ENCODE data around the gene MEX3D. TPM values are rescaled to one million over a fixed set of nuclear protein-coding genes. Genes with fewer than 3 reads are reported as not detected.

Gene MEX3D
- total and polyA plus RNA-seq, 5 experiments from 2014 or later, result 0.08 to 4.4 (median 3.0) TPM; not detected in 2

GRCh38 chr19:1509602-1510441, 58.3 kb downstream of the MEX3D start:
- H3K27ac Mint-ChIP-seq, result peak overlapping the region in 3 of 10 donors; percentile 60 to 88 (median 65)
- H3K4me1 Mint-ChIP-seq, result peaks cover 11 to 37% (median 20%) of the 10 kb centered on the region in 4 donors
- no peaks in the 10 kb centered on the region for H3K36me3 Mint-ChIP-seq
- H3K9me3 Mint-ChIP-seq, result no peaks in the 10 kb centered on the region
- DNase-seq, result no peak
- no peak for ATAC-seq
- POLR2A ChIA-PET, result no interaction called here
- H3K27me3 Mint-ChIP-seq, result peaks cover 0 to 16% (median 7%) of the 10 kb centered on the region in 5 donors
- peak overlapping the region in 4 of 10 donors; percentile 0 to 55 (median 31) for H3K4me3 Mint-ChIP-seq

GRCh38 chr19:1508507-1508856, 59.6 kb downstream of the MEX3D start:
- POLR2A ChIA-PET, result no interaction called here
- Mint-ChIP-seq H3K27ac (peak overlapping the region in 4 of 10 donors; percentile 29 to 79 (median 64)), H3K9me3 (no peaks in the 10 kb centered on the region), H3K27me3 (peaks cover 0 to 20% (median 2%) of the 10 kb centered on the region in 5 donors), H3K36me3 (peaks cover 0 to 2% (median 0%) of the 10 kb centered on the region in 3 donors), H3K4me3 (peak overlapping the region in 9 of 10 donors; percentile 13 to 93 (median 56)), H3K4me1 (peaks cover 10 to 39% (median 22%) of the 10 kb centered on the region in 4 donors)
- ATAC-seq (no peak), DNase-seq (no peak)

GRCh38 chr19:1507763-1508506, 60.2 kb downstream of the MEX3D start:
- DNase-seq (peak; percentile 86 to 97 (median 94)), ATAC-seq (peak; percentile 90 to 95)
- H3K27ac Mint-ChIP-seq, result peak overlapping the region; percentile 77 to 97 (median 95)
- H3K4me1 Mint-ChIP-seq, result peaks cover 11 to 44% (median 23%) of the 10 kb centered on the region in 4 donors
- POLR2A ChIA-PET, result no interaction called here
- peak overlapping the region; percentile 78 to 93 (median 88) for H3K4me3 Mint-ChIP-seq
- H3K9me3 Mint-ChIP-seq, result no peaks in the 10 kb centered on the region
- H3K27me3 Mint-ChIP-seq, result peaks cover 0 to 20% (median 2%) of the 10 kb centered on the region in 5 donors
- H3K36me3 Mint-ChIP-seq, result peaks cover 0 to 2% (median 0%) of the 10 kb centered on the region in 3 donors

GRCh38 chr19:1507192-1507660, 60.9 kb downstream of the MEX3D start:
- ATAC-seq (no peak), DNase-seq (no peak)
- Mint-ChIP-seq H3K36me3 (peaks cover 0 to 2% (median 0%) of the 10 kb centered on the region in 3 donors), H3K4me3 (peak overlapping the region in 6 of 10 donors; percentile 6 to 91 (median 86)), H3K27me3 (peaks cover 0 to 20% (median 2%) of the 10 kb centered on the region in 5 donors), H3K9me3 (no peaks in the 10 kb centered on the region), H3K4me1 (peaks cover 11 to 39% (median 21%) of the 10 kb centered on the region in 4 donors), H3K27ac (peak overlapping the region in 9 of 10 donors; percentile 77 to 97 (median 96))
- POLR2A ChIA-PET, result no interaction called here

GRCh38 chr19:1505991-1506881, 61.9 kb downstream of the MEX3D start:
- Mint-ChIP-seq H3K27me3 (peaks cover 0 to 20% (median 2%) of the 10 kb centered on the region in 5 donors), H3K27ac (peak overlapping the region in 6 of 10 donors; percentile 30 to 94 (median 68)), H3K36me3 (peaks cover 0 to 2% (median 0%) of the 10 kb centered on the region in 3 donors), H3K9me3 (no peaks in the 10 kb centered on the region), H3K4me3 (peak overlapping the region in 3 of 10 donors; percentile 34 to 45 (median 42)), H3K4me1 (peaks cover 11 to 36% (median 20%) of the 10 kb centered on the region in 4 donors)
- POLR2A ChIA-PET, result interaction anchor here (0.9 kb wide), 1 partner anchor 15 kb away, joined by 3 read pairs; the partner anchor contains the start of gene REEP6
- ATAC-seq, result no peak
- DNase-seq, result no peak

GRCh38 chr19:1505012-1505411, 63.1 kb downstream of the MEX3D start:
- Mint-ChIP-seq H3K36me3 (peaks cover 0 to 2% (median 0%) of the 10 kb centered on the region in 3 donors), H3K4me1 (peaks cover 10 to 30% (median 16%) of the 10 kb centered on the region in 4 donors), H3K27ac (no peak overlapping the region), H3K9me3 (no peaks in the 10 kb centered on the region), H3K27me3 (peaks cover 0 to 19% (median 2%) of the 10 kb centered on the region in 5 donors), H3K4me3 (no peak overlapping the region)
- DNase-seq (no peak), ATAC-seq (no peak)
- POLR2A ChIA-PET, result no interaction called here

Other genes with a start within 250 kb of the MEX3D start
- gene NDUFS7, start 184.4 kb downstream of the MEX3D start, total RNA-seq, result 10 to 100 TPM; 65.3 to 74.3 TPM
- 100 to 1,000 TPM; 211 to 233 (median 215) TPM for gene NDUFS7, start 184.4 kb downstream of the MEX3D start, polyA plus RNA-seq
- gene GAMT, start 166.8 kb downstream of the MEX3D start, total RNA-seq, result 10 to 100 TPM; 14.0 to 18.0 TPM
- gene GAMT, start 166.8 kb downstream of the MEX3D start, polyA plus RNA-seq, result 10 to 100 TPM; 29.4 to 33.6 (median 30.7) TPM
- 100 to 1,000 TPM; 166 TPM for gene DAZAP1, start 160.7 kb downstream of the MEX3D start, total RNA-seq
- gene DAZAP1, start 160.7 kb downstream of the MEX3D start, polyA plus RNA-seq, result 1 to 10 TPM; 5.9 to 8.5 (median 7.5) TPM
- 1,000 to 10,000 TPM; 1,886 to 1,928 TPM for gene RPS15, start 129.9 kb downstream of the MEX3D start, total RNA-seq
- 1,000 to 10,000 TPM; 3,438 to 4,304 (median 3,489) TPM for gene RPS15, start 129.9 kb downstream of the MEX3D start, polyA plus RNA-seq
- gene APC2, start 118.2 kb downstream of the MEX3D start, total RNA-seq, result under 1 TPM; 0.08 to 0.29 TPM
- not detected for gene APC2, start 118.2 kb downstream of the MEX3D start, polyA plus RNA-seq
- gene C19orf25, start 89.1 kb downstream of the MEX3D start, total RNA-seq, result 10 to 100 TPM; 58.3 to 59.7 TPM
- 10 to 100 TPM; 31.3 to 50.3 (median 32.5) TPM for gene C19orf25, start 89.1 kb downstream of the MEX3D start, polyA plus RNA-seq
- 10 to 100 TPM; 11.1 to 12.0 TPM for gene PCSK4, start 78.0 kb downstream of the MEX3D start, total RNA-seq
- 1 to 10 TPM in 2 of 3 donors, under 1 TPM in 1; 0.35 to 1.3 (median 1.2) TPM for gene PCSK4, start 78.0 kb downstream of the MEX3D start, polyA plus RNA-seq
- 1 to 10 TPM; 4.8 to 4.9 TPM for gene REEP6, start 77.1 kb downstream of the MEX3D start, total RNA-seq
- 1 to 10 TPM; 4.7 to 7.7 (median 6.0) TPM for gene REEP6, start 77.1 kb downstream of the MEX3D start, polyA plus RNA-seq
- 1 to 10 TPM; 2.5 to 4.5 TPM for gene ADAMTSL5, start 55.3 kb downstream of the MEX3D start, total RNA-seq
- gene ADAMTSL5, start 55.3 kb downstream of the MEX3D start, polyA plus RNA-seq, result 1 to 10 TPM in 2 of 3 donors, under 1 TPM in 1; 0.47 to 2.9 (median 1.7) TPM
- gene PLK5, start 44.2 kb downstream of the MEX3D start, total RNA-seq, result not detected
- not detected for gene PLK5, start 44.2 kb downstream of the MEX3D start, polyA plus RNA-seq
- gene MBD3, start 24.5 kb upstream of the MEX3D start, total RNA-seq, result 10 to 100 TPM; 74.2 to 77.4 TPM
- gene MBD3, start 24.5 kb upstream of the MEX3D start, polyA plus RNA-seq, result 10 to 100 TPM in 2 of 3 donors, 1 to 10 TPM in 1; 9.6 to 23.5 (median 12.8) TPM
- 100 to 1,000 TPM; 130 to 132 TPM for gene UQCR11, start 37.1 kb upstream of the MEX3D start, total RNA-seq
- gene UQCR11, start 37.1 kb upstream of the MEX3D start, polyA plus RNA-seq, result 100 to 1,000 TPM; 545 to 646 (median 558) TPM
- 100 to 1,000 TPM in 1 of 2 experiments, 10 to 100 TPM in 1; 97.4 to 102 TPM for gene TCF3, start 84.3 kb upstream of the MEX3D start, total RNA-seq
- gene TCF3, start 84.3 kb upstream of the MEX3D start, polyA plus RNA-seq, result 10 to 100 TPM in 2 of 3 donors, 1 to 10 TPM in 1; 7.8 to 33.0 (median 13.0) TPM
- not detected for gene ONECUT3, start 185.2 kb upstream of the MEX3D start, total RNA-seq
- not detected for gene ONECUT3, start 185.2 kb upstream of the MEX3D start, polyA plus RNA-seq
- 1 to 10 TPM; 1.6 to 1.8 TPM for gene ATP8B3, start 244.0 kb upstream of the MEX3D start, total RNA-seq
- 1 to 10 TPM in 1 of 3 donors, under 1 TPM in 2; 0.52 to 1.3 (median 0.59) TPM for gene ATP8B3, start 244.0 kb upstream of the MEX3D start, polyA plus RNA-seq